Common myeloid progenitor, CD34-positive (primary cell): ENCODE data around the gene EVI5L.
"Not testable (repeated sequence)": the region's sequence is repeated elsewhere in the genome, so short reads cannot be mapped to it uniquely, and the experiment has no call there.

Source experiments
- CTCF ChIA-PET: fragments of 350-600 bp; sonication (Branson Sonifier 250); formaldehyde crosslinking; loops from one replicate; lab custom pipeline; 2021; ENCODE audit warnings: antibody characterized with exemption; lab: Charles Lee
- POLR2A ChIA-PET: fragments of 350-600 bp; sonication (Branson Sonifier 250); formaldehyde crosslinking; loops from one replicate; lab custom pipeline; 2021; ENCODE audit warnings: antibody characterized with exemption; lab: Charles Lee
- DNase-seq, 3 donors: peaks; one replicate each; pipeline versions ENCODE4 v3.0.0 to v3.0.0-alpha.2; 2013
- H3K27ac ChIP-seq, 2 experiments: 1 replicate in 1 of 2; 2 replicates in 1 of 2; pipeline ENCODE4 v1.7.0; 2013; ENCODE audit warnings: inconsistent platforms in 2 of 2, low read length in 2 of 2, mild to moderate bottlenecking in 2 of 2, low read depth in 1 of 2, moderate library complexity in 1 of 2; ENCODE audit not compliant: severe bottlenecking in 2 of 2, insufficient read depth in 1 of 2, poor library complexity in 1 of 2
- H3K27me3 ChIP-seq, 5 experiments: replicated peaks in 2 of 5; 1 replicate in 3 of 5; 2 replicates in 2 of 5; pipeline versions ENCODE4 v1.6.1 to v1.7.0; 2013; ENCODE audit warnings: low read length in 4 of 5, mild to moderate bottlenecking in 2 of 5, moderate library complexity in 2 of 5, inconsistent platforms in 1 of 5; ENCODE audit not compliant: insufficient read depth in 5 of 5, control insufficient read depth in 4 of 5
- H3K36me3 ChIP-seq, 4 experiments: 1 replicate in 2 of 4; 2 replicates in 2 of 4; pipeline versions ENCODE4 v1.6.1 to v1.7.0; 2013; ENCODE audit warnings: low read length in 3 of 4, control low read depth in 1 of 4, mild to moderate bottlenecking in 1 of 4; ENCODE audit not compliant: control insufficient read depth in 4 of 4, insufficient read depth in 4 of 4
- H3K4me1 ChIP-seq, 4 experiments: 1 replicate in 3 of 4; 2 replicates in 1 of 4; pipeline versions ENCODE4 v1.6.1 to v1.7.1; 2013; ENCODE audit warnings: low read length in 3 of 4, mild to moderate bottlenecking in 3 of 4, control low read depth in 1 of 4, inconsistent platforms in 1 of 4, moderate library complexity in 1 of 4; ENCODE audit not compliant: control insufficient read depth in 4 of 4, insufficient read depth in 4 of 4; ENCODE audit errors: control extremely low read depth in 1 of 4
- H3K4me3 ChIP-seq, 7 experiments: 1 replicate in 4 of 7; 2 replicates in 3 of 7; pipeline versions ENCODE4 v1.5.1 to v1.7.0; 2013; ENCODE audit warnings: mild to moderate bottlenecking in 7 of 7, low read length in 6 of 7, moderate library complexity in 6 of 7, inconsistent platforms in 2 of 7, low read depth in 2 of 7, control low read depth in 1 of 7; ENCODE audit not compliant: insufficient read depth in 4 of 7, control insufficient read depth in 1 of 7; ENCODE audit errors: extremely low read depth in 1 of 7
- H3K9me3 ChIP-seq, 5 experiments: 1 replicate in 4 of 5; 2 replicates in 1 of 5; pipeline versions ENCODE4 v1.6.1 to v1.7.1; 2013; ENCODE audit warnings: low read length in 4 of 5, mild to moderate bottlenecking in 2 of 5, inconsistent platforms in 1 of 5, low read depth in 1 of 5, moderate library complexity in 1 of 5; ENCODE audit not compliant: control insufficient read depth in 4 of 5, insufficient read depth in 2 of 5; ENCODE audit errors: control extremely low read depth in 1 of 5
- WGBS: methylation state at CpG from one replicate; pipeline ENCODE4 v1.1.5; 2013; ENCODE audit not compliant: insufficient coverage; 5-methylcytosine and 5-hydroxymethylcytosine counted together

EVI5L gene

DNA sequence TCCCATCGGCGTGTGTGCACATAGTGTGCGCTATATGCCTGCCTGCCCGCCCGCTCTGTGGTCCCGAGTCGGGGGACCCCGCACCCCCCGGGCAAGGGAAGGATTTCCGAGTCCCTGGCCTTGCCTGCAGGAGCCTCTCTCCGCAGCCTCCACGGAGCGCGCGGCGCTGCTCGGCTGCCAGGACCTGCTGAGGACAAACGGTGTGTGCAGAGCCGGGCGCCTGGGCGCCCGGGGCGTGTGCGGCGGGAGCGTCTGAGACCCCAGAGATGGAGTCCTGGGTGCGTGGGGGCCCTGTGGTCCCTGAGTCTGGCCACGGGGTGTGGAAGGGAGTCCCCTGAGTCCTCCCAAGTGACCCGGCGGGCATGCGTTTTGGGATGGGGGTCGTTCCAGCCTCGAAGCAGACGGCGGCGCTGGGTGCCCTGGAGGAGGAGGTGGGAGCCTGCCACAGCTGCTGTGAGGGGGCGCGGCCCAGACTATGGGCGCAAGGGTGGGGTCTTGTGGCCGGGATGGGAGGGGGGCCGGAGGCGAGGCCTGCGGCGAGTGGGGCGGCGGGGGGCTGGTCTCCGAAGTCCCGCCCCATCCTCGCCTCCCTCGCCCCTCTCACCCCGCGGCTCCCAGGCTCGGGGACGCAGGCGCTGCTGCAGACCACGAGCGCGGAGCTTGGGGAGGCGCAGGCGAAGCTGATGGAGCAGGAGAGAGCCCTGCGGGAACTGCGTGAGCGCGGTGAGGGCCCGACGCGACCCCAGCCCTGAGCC, 41.7 kb upstream of the EVI5L start:
- Histone ChIP-seq H3K27me3 (peaks cover 3 to 57% (median 30%) of the 10 kb centered on the region in 5 experiments), H3K27ac (no peak overlapping the region), H3K36me3 (no peaks in the 10 kb centered on the region), H3K4me3 (peak overlapping the region in 1 of 7 experiments; percentile 33), H3K9me3 (peaks cover under 1 to 3% (median 2%) of the 10 kb centered on the region in 5 experiments), H3K4me1 (peaks cover 0 to 14% (median 7%) of the 10 kb centered on the region in 4 experiments)
- 5% methylated on average over 67 of the region's 67 CpGs for WGBS
- DNase-seq = peak in 2 of 3 donors; percentile 20 to 49
- POLR2A ChIA-PET = no interaction called here
- CTCF ChIA-PET = interaction anchor here (0.5 kb wide), 1 partner anchor 1134 kb away, joined by 3 read pairs; no protein-coding TSS in a partner anchor

DNA sequence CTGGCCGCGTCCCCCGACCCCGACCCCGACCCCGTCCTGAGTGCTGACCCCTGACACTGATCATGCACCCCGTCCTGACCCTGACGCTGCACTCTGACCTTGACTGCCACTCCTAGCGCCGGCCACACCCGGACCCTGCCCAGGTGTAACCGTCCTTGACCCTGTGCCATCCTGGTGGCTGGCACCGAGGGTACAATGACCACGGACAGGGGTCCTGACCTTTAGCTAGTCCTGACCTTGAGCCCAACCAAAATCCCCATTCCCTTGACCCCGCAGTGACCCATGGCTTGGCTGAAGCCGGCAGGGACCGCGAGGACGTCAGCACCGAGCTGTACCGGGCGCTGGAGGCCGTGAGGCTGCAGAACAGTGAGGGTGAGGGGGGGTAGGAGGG, 41.1 kb upstream of the EVI5L start:
- H3K27ac ChIP-seq = no peak overlapping the region
- CTCF ChIA-PET = interaction anchor here (0.5 kb wide), 1 partner anchor 1134 kb away, joined by 3 read pairs; no protein-coding TSS in a partner anchor

DNA sequence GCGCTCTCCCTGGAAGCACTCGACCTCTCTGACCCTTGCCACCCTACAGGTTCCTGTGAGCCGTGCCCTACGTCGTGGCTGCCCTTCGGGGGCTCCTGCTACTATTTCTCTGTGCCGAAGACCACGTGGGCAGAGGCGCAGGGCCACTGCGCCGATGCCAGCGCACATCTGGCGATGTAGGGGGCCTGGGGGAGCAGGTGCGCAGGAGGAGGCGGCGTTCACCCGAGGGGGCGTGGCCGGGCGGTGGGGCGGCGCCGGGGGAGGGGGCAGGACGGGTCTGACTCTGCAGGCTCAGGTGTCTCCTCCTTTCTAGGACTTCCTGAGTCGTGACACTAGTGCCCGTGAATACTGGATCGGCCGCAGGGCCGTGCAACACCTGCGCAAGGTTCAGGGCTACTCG, 40.6 kb upstream of the EVI5L start:
- peaks cover 0 to 3% (median 2%) of the 10 kb centered on the region in 5 experiments for H3K9me3 ChIP-seq
- 10% methylated on average over 14 of the region's 31 CpGs for WGBS
- peaks cover 0 to 14% (median 7%) of the 10 kb centered on the region in 4 experiments for H3K4me1 ChIP-seq
- peak in 2 of 3 donors; percentile 25 to 44 for DNase-seq
- ChIA-PET CTCF (no interaction called here), POLR2A (no interaction called here)
- H3K27ac ChIP-seq = no peak overlapping the region
- peak overlapping the region in 1 of 7 experiments; percentile 33 for H3K4me3 ChIP-seq
- peaks cover 3 to 48% (median 22%) of the 10 kb centered on the region in 5 experiments for H3K27me3 ChIP-seq
- no peaks in the 10 kb centered on the region for H3K36me3 ChIP-seq

More for the DNA sequence above, 41.1 kb upstream of the EVI5L start:
- Histone ChIP-seq H3K4me1 (peaks cover 0 to 14% (median 7%) of the 10 kb centered on the region in 4 experiments), H3K27me3 (peaks cover 3 to 52% (median 27%) of the 10 kb centered on the region in 5 experiments), H3K36me3 (no peaks in the 10 kb centered on the region), H3K4me3 (peak overlapping the region in 2 of 7 experiments; percentile 24 to 33), H3K9me3 (peaks cover 0 to 3% (median 2%) of the 10 kb centered on the region in 5 experiments)
- no peak for DNase-seq
- WGBS = 1% methylated on average over 14 of the region's 23 CpGs
- POLR2A ChIA-PET = no interaction called here

DNA sequence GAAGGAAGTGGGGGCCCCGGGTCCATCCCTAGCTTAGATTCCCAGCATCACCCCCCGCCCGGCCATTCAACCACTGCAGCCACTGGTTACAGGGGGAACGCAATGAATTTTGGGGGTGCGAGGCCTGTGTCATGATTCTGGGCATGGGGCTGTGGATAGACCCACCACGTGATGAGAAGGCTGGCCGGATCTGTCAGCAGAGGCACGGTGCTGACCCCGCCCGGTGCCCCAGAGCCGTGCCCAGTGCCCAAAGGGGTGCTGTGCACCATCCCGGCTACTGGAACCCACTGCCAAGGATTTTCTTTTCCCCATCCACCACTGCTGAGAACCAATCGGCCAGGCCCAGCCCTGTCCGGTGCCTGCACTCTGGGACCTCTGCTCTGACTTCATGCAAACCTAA, 39.6 kb upstream of the EVI5L start:
- WGBS = 92% methylated on average over 10 of the region's 14 CpGs
- Histone ChIP-seq H3K4me3 (no peak overlapping the region), H3K27me3 (peaks cover 0 to 48% (median 22%) of the 10 kb centered on the region in 5 experiments), H3K27ac (no peak overlapping the region), H3K36me3 (no peaks in the 10 kb centered on the region), H3K9me3 (peaks cover 0 to 2% (median 0%) of the 10 kb centered on the region in 5 experiments), H3K4me1 (peaks cover 0 to 14% (median 7%) of the 10 kb centered on the region in 4 experiments)
- DNase-seq = no peak
- CTCF ChIA-PET = interaction anchor here (1.6 to 2.0 kb wide), 3 partner anchors 10 to 110 kb away, joined by 4 to 9 read pairs (median 7); partner anchors contain the start of gene TRAPPC5
- POLR2A ChIA-PET = no interaction called here

DNA sequence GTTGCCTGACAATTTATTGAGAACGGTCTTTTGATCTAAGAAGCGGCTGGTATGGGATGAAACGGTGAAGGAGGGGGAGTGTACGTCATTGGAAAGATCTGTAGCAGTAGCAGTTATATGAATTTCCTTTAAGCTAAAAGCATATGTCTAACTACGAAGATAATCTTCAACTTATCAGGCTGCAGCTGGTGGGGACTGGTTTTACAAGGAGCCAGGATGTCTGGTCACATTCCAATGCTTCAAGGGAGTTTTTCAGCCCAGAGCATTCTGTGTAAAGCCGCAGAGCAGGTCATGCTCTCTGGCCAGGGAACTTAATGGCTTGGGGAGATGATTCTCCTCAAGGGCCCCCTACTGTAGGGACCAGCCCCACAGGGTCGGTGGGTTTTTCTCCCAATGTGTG, 37.7 kb upstream of the EVI5L start:
- DNase-seq = no peak
- POLR2A ChIA-PET = interaction anchor here (0.6 kb wide), 1 partner anchor 29 kb away, joined by 3 read pairs; the partner anchor contains the start of gene CLEC4M

DNA sequence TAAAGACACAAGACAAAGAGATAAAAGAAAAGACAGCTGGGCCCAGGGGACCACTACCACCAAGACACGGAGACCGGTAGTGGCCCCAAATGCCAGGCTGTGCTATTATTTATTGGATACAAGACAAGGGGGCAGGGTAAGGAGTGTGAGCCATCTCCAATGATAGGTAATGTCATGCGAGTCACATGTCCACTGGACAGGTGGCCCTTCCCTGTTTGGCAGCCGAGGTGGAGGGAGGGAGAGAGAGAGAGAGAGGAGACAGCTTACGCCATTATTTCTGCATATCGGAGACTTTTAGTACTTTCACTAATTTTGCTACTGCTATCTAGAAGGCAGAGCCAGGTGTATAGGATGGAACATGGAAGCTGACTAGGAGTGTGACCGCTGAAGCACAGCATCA, 37.3 kb upstream of the EVI5L start:
- H3K36me3 ChIP-seq, DNase-seq, H3K27ac ChIP-seq, H3K9me3 ChIP-seq, H3K4me3 ChIP-seq: not testable (repeated sequence)
- H3K27me3 ChIP-seq = peaks cover 0 to 32% (median 17%) of the 10 kb centered on the region in 5 experiments
- H3K4me1 ChIP-seq = peaks cover 0 to 14% (median 7%) of the 10 kb centered on the region in 4 experiments
- CTCF ChIA-PET = interaction anchor here (1.5 to 1.8 kb wide), 2 partner anchors 109 to 140 kb away, joined by 3 to 4 read pairs; no protein-coding TSS in a partner anchor
- 96% methylated on average over 4 of the region's 7 CpGs for WGBS
- POLR2A ChIA-PET = interaction anchor here (0.6 kb wide), 1 partner anchor 30 kb away, joined by 3 read pairs; the partner anchor contains the start of gene CLEC4M

More for the DNA sequence above, 37.7 kb upstream of the EVI5L start:
- Histone ChIP-seq H3K9me3 (peaks cover 0 to 2% (median 0%) of the 10 kb centered on the region in 5 experiments), H3K4me3 (no peak overlapping the region), H3K4me1 (peaks cover 0 to 14% (median 7%) of the 10 kb centered on the region in 4 experiments), H3K27me3 (peaks cover 0 to 36% (median 21%) of the 10 kb centered on the region in 5 experiments), H3K27ac (no peak overlapping the region), H3K36me3 (no peaks in the 10 kb centered on the region)
- 94% methylated on average over 3 of the region's 7 CpGs for WGBS
- CTCF ChIA-PET = interaction anchor here (1.5 to 2.0 kb wide), 3 partner anchors 108 to 140 kb away, joined by 3 to 7 read pairs (median 4); partner anchors contain the start of gene TRAPPC5
